ENCODE results near the gene FAM186B.

GRCh38 chr12:49623142-49623904 lies 17.9 kb upstream of the FAM186B start, which contains the start of gene PRPF40B:
- TF ChIP-seq CTCF (IDR thresholded peaks at IDR 0.05), result peak; percentile 13 to 63 (median 54)
- peak; percentile 46 for TF ChIP-seq POLR2A (IDR thresholded peaks at IDR 0.05)
